ENCODE data around the gene MAP3K20.

DNA sequence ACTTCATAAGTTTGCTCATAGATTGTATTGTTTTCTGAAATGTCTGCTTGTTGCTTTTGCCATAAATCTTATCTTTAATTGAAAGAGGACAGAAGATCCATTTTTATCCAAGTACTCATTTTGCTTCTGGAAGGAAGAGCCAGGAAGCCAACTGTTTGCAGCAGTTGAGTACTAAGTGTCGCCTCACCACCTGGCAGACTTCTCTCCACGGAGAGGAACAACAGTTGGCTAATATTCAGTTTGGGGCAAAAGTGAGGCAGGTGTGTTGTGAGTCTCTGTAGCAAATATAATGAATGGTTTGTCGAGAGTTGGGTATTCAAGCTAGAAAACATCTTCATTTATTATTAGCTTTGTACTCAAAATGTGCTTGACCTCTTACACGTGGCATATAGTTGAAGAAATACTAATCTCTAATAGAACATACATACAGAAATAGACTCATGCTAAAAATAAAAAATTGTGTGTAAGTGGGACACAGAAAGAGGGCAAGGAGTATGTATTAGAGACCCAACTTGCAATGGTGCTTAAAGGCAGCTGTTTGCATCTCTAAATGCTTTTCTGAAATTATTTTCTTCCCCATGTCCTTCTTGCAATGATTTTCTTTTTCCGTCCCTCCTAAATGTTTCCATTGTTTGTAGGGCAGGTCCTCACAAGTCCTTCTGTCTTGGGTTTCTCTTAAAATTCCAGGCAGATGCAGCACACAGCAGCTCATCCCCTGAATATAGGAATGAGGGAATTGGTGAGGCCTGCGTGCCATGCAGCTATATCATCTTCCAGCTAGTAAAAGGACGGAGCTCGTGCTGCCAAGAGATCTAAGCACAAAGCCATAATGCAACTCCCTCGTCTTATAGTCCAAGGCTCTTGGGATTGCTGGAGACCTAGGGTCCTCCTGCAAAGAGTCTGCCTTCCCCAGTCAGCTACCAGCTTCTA is 44.8 kb upstream of the MAP3K20 start:
- TF ChIP-seq, protein P1, sequence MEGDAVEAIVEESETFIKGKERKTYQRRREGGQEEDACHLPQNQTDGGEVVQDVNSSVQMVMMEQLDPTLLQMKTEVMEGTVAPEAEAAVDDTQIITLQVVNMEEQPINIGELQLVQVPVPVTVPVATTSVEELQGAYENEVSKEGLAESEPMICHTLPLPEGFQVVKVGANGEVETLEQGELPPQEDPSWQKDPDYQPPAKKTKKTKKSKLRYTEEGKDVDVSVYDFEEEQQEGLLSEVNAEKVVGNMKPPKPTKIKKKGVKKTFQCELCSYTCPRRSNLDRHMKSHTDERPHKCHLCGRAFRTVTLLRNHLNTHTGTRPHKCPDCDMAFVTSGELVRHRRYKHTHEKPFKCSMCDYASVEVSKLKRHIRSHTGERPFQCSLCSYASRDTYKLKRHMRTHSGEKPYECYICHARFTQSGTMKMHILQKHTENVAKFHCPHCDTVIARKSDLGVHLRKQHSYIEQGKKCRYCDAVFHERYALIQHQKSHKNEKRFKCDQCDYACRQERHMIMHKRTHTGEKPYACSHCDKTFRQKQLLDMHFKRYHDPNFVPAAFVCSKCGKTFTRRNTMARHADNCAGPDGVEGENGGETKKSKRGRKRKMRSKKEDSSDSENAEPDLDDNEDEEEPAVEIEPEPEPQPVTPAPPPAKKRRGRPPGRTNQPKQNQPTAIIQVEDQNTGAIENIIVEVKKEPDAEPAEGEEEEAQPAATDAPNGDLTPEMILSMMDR (conservative IDR thresholded peaks at IDR 0.05 in 1 of 2, IDR thresholded peaks at IDR 0.05 in 1 of 2; ENCODE audit: extremely low read depth in 1 of 2, insufficient read depth in 1 of 2, low read depth in 1 of 2, low read length in 2 of 2): no peak
- TF ChIP-seq EZH2 (IDR thresholded peaks at IDR 0.05; ENCODE audit: borderline replicate concordance, low read length): no peak
